ENCODE results near the gene HIBADH.

Gene HIBADH

GRCh38 chr7:27662490-27663205, at the start of gene HIBADH:
Gene HIBADH, minus strand, starts transcription at chr7:27662883. Its CDS starts 95 bp downstream, at chr7:27662788.
- peak; percentile 97 for DNase-seq

GRCh38 chr7:27712217-27712616, 49.5 kb upstream of the HIBADH start:
- DNase-seq, result no peak

GRCh38 chr7:27709137-27710075, 46.7 kb upstream of the HIBADH start:
- no peak for DNase-seq

- no peak for DNase-seq
Measured at GRCh38 chr7:27708485-27708884, 45.8 kb upstream of the HIBADH start.

GRCh38 chr7:27705200-27705594, 42.5 kb upstream of the HIBADH start:
- no peak for DNase-seq

GRCh38 chr7:27704422-27705199, 41.9 kb upstream of the HIBADH start:
- no peak for DNase-seq

- no peak for DNase-seq
Measured at GRCh38 chr7:27703181-27703580, 40.5 kb upstream of the HIBADH start.

- no peak for DNase-seq
Measured at GRCh38 chr7:27700501-27700900, 37.8 kb upstream of the HIBADH start.

- DNase-seq, result no peak
Measured at GRCh38 chr7:27699751-27700150, 37.1 kb upstream of the HIBADH start.

GRCh38 chr7:27697861-27698430, 35.3 kb upstream of the HIBADH start:
- no peak for DNase-seq

GRCh38 chr7:27695096-27695495, 32.4 kb upstream of the HIBADH start:
- no peak for DNase-seq

- no peak for DNase-seq
Measured at GRCh38 chr7:27693794-27694193, 31.1 kb upstream of the HIBADH start.

- DNase-seq, result no peak
Measured at GRCh38 chr7:27690649-27691048, 28.0 kb upstream of the HIBADH start.

- DNase-seq, result no peak
Measured at GRCh38 chr7:27689591-27690164, 27.0 kb upstream of the HIBADH start.

- no peak for DNase-seq
Measured at GRCh38 chr7:27689150-27689549, 26.5 kb upstream of the HIBADH start.

GRCh38 chr7:27688646-27689045, 26.0 kb upstream of the HIBADH start:
- DNase-seq, result no peak

GRCh38 chr7:27688056-27688455, 25.4 kb upstream of the HIBADH start:
- no peak for DNase-seq

GRCh38 chr7:27686315-27686714, 23.6 kb upstream of the HIBADH start:
- DNase-seq, result no peak

GRCh38 chr7:27685893-27686292, 23.2 kb upstream of the HIBADH start:
- no peak for DNase-seq

- no peak for DNase-seq
Measured at GRCh38 chr7:27685209-27685608, 22.5 kb upstream of the HIBADH start.

GRCh38 chr7:27684491-27684890, 21.8 kb upstream of the HIBADH start:
- no peak for DNase-seq

GRCh38 chr7:27680610-27681009, 17.9 kb upstream of the HIBADH start:
- no peak for DNase-seq
